ENCODE data around the gene ADGRF3.
"Not testable (repeated sequence)": the region's sequence is repeated elsewhere in the genome, so short reads cannot be mapped to it uniquely, and the experiment has no call there.

ADGRF3 gene

DNA sequence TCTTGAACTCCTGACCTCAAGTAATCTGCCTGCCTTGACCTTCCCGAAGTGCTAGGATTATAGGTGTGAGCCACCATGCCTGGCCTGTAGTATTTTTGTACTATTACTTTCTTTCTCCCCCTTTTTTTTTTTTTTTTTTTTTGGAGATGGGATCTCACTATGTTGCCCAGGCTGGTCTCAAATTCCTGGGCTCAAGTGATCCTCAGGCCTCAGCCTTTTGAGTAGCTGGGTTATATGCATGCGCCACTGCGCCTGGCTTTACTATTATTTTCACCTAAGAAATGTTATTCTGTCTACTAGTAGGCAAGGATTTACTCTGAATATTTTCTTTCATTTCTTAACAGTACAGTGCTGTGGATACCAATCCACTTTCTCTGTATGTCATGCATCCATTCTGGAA, 17.4 kb upstream of the ADGRF3 start:
- TF ChIP-seq, protein P1, sequence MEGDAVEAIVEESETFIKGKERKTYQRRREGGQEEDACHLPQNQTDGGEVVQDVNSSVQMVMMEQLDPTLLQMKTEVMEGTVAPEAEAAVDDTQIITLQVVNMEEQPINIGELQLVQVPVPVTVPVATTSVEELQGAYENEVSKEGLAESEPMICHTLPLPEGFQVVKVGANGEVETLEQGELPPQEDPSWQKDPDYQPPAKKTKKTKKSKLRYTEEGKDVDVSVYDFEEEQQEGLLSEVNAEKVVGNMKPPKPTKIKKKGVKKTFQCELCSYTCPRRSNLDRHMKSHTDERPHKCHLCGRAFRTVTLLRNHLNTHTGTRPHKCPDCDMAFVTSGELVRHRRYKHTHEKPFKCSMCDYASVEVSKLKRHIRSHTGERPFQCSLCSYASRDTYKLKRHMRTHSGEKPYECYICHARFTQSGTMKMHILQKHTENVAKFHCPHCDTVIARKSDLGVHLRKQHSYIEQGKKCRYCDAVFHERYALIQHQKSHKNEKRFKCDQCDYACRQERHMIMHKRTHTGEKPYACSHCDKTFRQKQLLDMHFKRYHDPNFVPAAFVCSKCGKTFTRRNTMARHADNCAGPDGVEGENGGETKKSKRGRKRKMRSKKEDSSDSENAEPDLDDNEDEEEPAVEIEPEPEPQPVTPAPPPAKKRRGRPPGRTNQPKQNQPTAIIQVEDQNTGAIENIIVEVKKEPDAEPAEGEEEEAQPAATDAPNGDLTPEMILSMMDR (conservative IDR thresholded peaks at IDR 0.05; ENCODE audit: low read depth), result no peak
- ChIA-PET POLR2A (ENCODE audit: low non-redundant PET) (no interaction called here), CTCF (no interaction called here)
- no peak overlapping the region for H3K27ac ChIP-seq
- DNase-seq (ENCODE audit: low spot score), result no peak

DNA sequence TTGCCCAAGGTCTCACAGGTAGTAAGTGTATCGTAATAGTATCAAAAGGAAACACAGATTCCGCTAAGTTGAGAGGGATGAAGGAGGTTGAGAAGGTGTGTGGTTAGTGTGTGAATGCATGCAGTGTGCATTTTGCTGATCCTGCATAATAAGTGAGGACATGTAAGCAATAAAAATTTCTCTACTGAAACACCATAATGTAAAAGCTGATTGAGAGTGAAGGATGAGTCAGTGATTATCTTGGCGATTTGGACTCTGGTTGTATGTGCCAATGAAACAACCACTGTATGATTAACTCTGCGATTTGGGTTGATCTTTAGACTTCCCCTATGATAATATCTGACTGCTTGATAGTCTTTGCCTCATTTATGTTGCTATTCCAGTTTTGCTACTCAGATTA, 16.7 kb upstream of the ADGRF3 start:
- ChIA-PET CTCF (no interaction called here), POLR2A (ENCODE audit: low non-redundant PET) (no interaction called here)
- TF ChIP-seq, protein P1 (conservative IDR thresholded peaks at IDR 0.05; ENCODE audit: low read depth), result no peak
- H3K27ac ChIP-seq, result no peak overlapping the region
- no peak for DNase-seq (ENCODE audit: low spot score)

DNA sequence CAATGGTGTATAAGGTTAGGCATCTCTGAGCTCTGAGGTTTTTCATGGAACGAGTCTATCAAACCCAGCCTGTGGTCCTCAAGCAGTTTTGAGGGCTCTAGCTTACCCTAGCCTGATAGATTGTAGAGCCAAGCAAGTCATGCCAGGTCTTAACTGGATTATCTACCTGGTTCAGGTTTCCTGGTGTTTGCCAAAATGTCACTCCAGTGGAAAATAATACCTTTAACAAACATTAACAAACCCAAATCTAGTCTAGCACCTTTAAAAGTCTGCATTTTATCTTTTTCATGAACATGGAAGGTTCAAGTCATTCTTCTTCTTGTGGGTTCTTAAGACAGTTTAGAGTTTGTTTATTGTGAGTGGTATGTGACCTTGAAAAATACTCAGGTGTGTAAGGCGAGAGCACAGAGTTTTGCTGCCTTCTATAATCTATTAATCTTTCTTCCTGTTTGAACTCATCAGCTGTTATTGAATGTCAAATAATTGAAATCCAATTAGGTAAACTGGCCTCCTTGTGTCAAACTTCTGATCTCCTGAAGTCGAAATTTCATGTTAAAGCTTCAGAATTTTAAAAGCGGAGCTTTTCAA, 13.4 kb upstream of the ADGRF3 start:
- ChIA-PET POLR2A (ENCODE audit: low non-redundant PET) (no interaction called here), CTCF (no interaction called here)
- H3K27ac ChIP-seq, result no peak overlapping the region
- TF ChIP-seq, protein P1 (conservative IDR thresholded peaks at IDR 0.05; ENCODE audit: low read depth), result no peak
- DNase-seq (ENCODE audit: low spot score), result no peak

DNA sequence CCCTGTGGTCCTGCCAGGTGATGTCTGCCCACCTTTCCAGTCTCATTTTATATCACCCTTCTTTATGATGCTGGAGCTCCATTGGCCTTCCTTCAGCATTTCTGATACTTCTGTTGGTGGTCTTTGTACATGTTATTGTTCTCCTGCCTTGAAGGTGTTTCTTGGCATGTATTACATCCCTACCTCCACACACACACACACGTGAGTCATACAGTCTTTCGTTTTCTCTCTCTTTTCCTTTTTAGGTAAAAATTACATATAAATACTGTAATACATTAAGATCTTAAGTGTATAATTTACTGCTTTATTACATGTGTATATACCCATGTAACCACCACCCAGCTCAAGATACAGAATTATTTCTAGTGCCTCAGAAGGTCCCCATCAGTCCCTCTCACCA, 10.2 kb upstream of the ADGRF3 start:
- POLR2A ChIA-PET (ENCODE audit: low non-redundant PET), result no interaction called here
- CTCF ChIA-PET, result interaction anchor here (0.6 kb wide), 1 partner anchor 187 kb away, joined by 4 read pairs; no protein-coding TSS in a partner anchor
- TF ChIP-seq, protein P1 (conservative IDR thresholded peaks at IDR 0.05; ENCODE audit: low read depth), result no peak
- no peak overlapping the region for H3K27ac ChIP-seq
- no peak for DNase-seq (ENCODE audit: low spot score)

DNA sequence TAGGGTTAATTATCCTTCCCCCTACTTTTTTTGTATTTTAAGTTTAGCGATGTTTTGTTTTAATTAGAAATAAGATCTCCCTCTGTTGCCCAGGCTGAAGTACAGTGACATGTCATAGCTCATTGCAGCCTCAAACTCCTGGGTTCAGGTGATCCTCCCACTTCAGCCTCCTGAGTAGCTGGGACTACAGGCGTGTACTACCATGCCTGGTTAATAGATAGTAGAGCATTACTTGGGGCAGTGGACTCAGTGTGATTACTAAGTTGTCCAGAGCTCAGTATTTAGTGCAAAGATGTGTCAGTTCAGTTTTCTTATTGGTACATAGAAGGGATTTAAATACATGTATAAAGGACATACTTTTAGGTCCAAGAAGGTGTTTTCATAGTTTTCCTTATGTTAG, 9.5 kb upstream of the ADGRF3 start:
- TF ChIP-seq, protein P1 (conservative IDR thresholded peaks at IDR 0.05; ENCODE audit: low read depth), result no peak
- H3K27ac ChIP-seq, result peak overlapping the region; percentile 72
- ChIA-PET CTCF (interaction anchor here (0.6 to 0.7 kb wide), 2 partner anchors 47 to 490 kb away, joined by 3 to 4 read pairs; no protein-coding TSS in a partner anchor), POLR2A (ENCODE audit: low non-redundant PET) (no interaction called here)
- no peak for DNase-seq (ENCODE audit: low spot score)

DNA sequence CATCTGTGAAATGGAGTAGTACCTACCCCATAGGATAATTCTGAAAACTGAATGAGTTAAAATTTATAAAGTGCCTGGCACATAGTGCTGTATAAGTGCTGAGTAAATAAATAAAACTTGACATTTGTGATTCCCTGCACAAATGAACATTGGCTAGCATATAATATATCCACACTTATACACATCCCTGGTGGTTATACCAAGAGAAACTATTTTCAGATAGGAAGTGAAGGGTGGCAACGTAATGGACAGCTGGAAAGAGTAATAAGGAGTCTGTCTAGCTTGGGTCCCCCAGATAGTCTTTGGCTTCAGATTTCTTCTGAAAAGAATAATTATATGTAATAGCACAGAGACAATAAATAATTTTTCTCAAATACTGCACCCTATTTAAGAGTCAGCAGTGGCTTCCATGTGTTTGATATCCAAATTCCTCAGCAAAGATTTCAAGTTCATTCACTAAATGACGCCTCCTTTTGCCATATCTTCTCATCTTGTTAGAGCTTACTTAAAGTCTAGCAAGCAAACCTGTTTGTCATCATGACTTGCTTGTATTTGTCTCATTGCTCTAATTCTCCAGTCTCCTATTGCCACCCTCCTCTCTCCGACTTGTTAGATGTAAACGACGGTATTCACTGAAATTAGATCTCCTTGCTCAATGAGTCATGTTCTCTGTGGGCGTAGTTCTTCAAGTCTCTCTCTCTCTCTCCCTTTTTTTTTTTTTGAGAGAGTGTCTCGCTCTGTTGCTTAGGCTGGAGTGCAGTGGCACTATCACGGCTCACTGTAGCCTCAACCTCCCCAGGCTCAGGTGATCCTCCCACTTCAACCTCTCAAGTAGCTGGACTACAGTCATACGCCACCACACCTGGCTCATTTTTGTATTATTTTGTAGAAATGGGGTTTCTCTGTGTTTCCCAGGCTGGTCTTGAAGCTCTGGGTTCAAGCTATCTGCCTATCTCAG, 8.7 kb upstream of the ADGRF3 start:
- CTCF ChIA-PET, result interaction anchor here (0.6 to 0.7 kb wide), 2 partner anchors 47 to 491 kb away, joined by 3 to 4 read pairs; no protein-coding TSS in a partner anchor
- DNase-seq (ENCODE audit: low spot score), result peak; percentile 86
- H3K27ac ChIP-seq, result peak overlapping the region; percentile 72
- POLR2A ChIA-PET (ENCODE audit: low non-redundant PET), result no interaction called here
- TF ChIP-seq, protein P1 (conservative IDR thresholded peaks at IDR 0.05; ENCODE audit: low read depth), result no peak

DNA sequence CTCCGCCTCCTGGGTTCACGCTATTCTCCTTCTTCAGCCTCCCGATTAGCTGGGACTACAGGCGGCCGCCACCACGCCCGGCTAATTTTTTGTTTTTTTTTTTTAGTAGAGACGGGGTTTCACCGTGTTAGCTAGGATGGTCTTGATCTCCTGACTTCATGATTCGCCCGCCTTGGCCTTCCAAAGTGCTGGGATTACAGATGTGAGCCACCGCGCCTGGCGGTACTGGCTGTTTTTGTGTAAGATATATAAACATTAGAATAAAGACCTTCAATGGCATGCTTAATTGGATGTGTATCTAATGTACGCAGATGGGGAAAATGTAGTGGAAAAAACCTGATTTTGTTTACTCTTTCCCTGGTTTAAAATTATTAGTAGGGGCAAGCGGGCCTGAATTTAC, 7.9 kb upstream of the ADGRF3 start:
- CTCF ChIA-PET; DNase-seq (ENCODE audit: low spot score); POLR2A ChIA-PET (ENCODE audit: low non-redundant PET): not testable (repeated sequence)
- peak overlapping the region; percentile 48; the same call in 1 of the 2 replicates for H3K27ac ChIP-seq

Data from RWPE1 (cell line).